Activated gamma-delta T cell (primary cell): ENCODE results near the gene ATP1A4.

Experiments
- DNase-seq: peaks from one replicate; lab custom pipeline; 2025; lab: John Stamatoyannopoulos, UW

The ATP1A4 gene

GRCh38 chr1:160171980-160172379 lies 20.6 kb downstream of the ATP1A4 start:
- no peak for DNase-seq

GRCh38 chr1:160177231-160177630 lies 25.8 kb downstream of the ATP1A4 start:
- DNase-seq: no peak

- no peak for DNase-seq
These were observed 26.3 kb downstream of the ATP1A4 start for GRCh38 chr1:160177667-160178066.

- DNase-seq: no peak
These were observed 27.3 kb downstream of the ATP1A4 start for GRCh38 chr1:160178731-160179130.

GRCh38 chr1:160179336-160179735 lies 27.9 kb downstream of the ATP1A4 start:
- DNase-seq: no peak

GRCh38 chr1:160186246-160186645 lies 34.8 kb downstream of the ATP1A4 start:
- no peak for DNase-seq

GRCh38 chr1:160186729-160187128 lies 35.3 kb downstream of the ATP1A4 start:
- DNase-seq: no peak

- DNase-seq: no peak
These were observed 36.0 kb downstream of the ATP1A4 start for GRCh38 chr1:160187407-160187806.

- no peak for DNase-seq
These were observed 36.9 kb downstream of the ATP1A4 start for GRCh38 chr1:160188341-160188740.

GRCh38 chr1:160189649-160190625 lies 38.5 kb downstream of the ATP1A4 start, which contains the start of gene CASQ1:
CASQ1 (plus strand) TSS chr1:160190575; CDS start chr1:160190752, 177 bp downstream.
- no peak for DNase-seq

- DNase-seq: no peak
These were observed 40.4 kb downstream of the ATP1A4 start for GRCh38 chr1:160191756-160192155.

GRCh38 chr1:160192234-160192633 lies 40.8 kb downstream of the ATP1A4 start:
- no peak for DNase-seq

GRCh38 chr1:160193091-160193819 lies 41.9 kb downstream of the ATP1A4 start:
- no peak for DNase-seq

GRCh38 chr1:160193832-160194736 lies 42.7 kb downstream of the ATP1A4 start:
- DNase-seq: no peak

GRCh38 chr1:160194737-160195059 lies 43.3 kb downstream of the ATP1A4 start:
- no peak for DNase-seq

GRCh38 chr1:160196143-160196542 lies 44.7 kb downstream of the ATP1A4 start:
- no peak for DNase-seq

GRCh38 chr1:160197231-160197630 lies 45.8 kb downstream of the ATP1A4 start:
- DNase-seq: no peak

- DNase-seq: no peak
These were observed 49.4 kb downstream of the ATP1A4 start for GRCh38 chr1:160200786-160201185.

GRCh38 chr1:160204526-160205241 lies 53.3 kb downstream of the ATP1A4 start:
- no peak for DNase-seq

- DNase-seq: peak; percentile 56
These were observed 54.0 kb downstream of the ATP1A4 start, which contains the start of gene PEA15 for GRCh38 chr1:160205242-160206035. PEA15 (plus strand) TSS chr1:160205384; CDS start chr1:160211545, 6,161 bp downstream.
